ENCODE measurements around the gene CLCN7.
"Not testable (repeated sequence)": the region's sequence is repeated elsewhere in the genome, so short reads cannot be mapped to it uniquely, and the experiment has no call there.

DNA sequence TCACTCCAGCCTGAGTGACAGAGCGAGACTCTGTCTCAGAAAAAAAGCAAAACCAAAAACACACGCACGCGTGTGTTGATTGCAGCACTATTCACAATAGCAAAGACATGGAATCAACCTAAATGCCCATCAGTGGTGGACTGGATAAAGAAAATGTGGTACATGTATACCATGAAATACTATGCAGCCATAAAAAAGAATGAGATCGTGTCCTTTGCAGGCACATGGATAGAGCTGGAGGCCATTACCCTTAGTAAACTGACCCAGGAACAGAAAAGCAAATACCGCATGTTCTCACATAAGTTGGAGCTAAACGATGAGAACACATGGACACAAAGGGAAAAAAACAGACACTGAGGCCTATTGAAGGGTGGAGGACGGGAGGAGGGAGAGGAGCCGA, 4.1 kb upstream of the CLCN7 start:
- TF ChIP-seq, protein P1, sequence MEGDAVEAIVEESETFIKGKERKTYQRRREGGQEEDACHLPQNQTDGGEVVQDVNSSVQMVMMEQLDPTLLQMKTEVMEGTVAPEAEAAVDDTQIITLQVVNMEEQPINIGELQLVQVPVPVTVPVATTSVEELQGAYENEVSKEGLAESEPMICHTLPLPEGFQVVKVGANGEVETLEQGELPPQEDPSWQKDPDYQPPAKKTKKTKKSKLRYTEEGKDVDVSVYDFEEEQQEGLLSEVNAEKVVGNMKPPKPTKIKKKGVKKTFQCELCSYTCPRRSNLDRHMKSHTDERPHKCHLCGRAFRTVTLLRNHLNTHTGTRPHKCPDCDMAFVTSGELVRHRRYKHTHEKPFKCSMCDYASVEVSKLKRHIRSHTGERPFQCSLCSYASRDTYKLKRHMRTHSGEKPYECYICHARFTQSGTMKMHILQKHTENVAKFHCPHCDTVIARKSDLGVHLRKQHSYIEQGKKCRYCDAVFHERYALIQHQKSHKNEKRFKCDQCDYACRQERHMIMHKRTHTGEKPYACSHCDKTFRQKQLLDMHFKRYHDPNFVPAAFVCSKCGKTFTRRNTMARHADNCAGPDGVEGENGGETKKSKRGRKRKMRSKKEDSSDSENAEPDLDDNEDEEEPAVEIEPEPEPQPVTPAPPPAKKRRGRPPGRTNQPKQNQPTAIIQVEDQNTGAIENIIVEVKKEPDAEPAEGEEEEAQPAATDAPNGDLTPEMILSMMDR (conservative IDR thresholded peaks at IDR 0.05; ENCODE audit: low read depth, low read length), result not testable (repeated sequence)
- TF ChIP-seq EZH2 (IDR thresholded peaks at IDR 0.05; ENCODE audit: low read length, unreplicated experiment), result not testable (repeated sequence)

Data from PC-3 (cell line).